OCI-LY3 (cell line): ENCODE measurements around the gene CEP78.

Experiments used
- H2AFZ ChIP-seq: fragments of 200-600, 300-600 bp; shearing (Covaris generic); 2 replicates; pipeline ENCODE4 v1.6.0; 2014; ENCODE audit warnings: antibody characterized with exemption, low read depth, low read length
- H3K27ac ChIP-seq: fragments of 200-600, 300-600 bp; sonication (generic); 2 replicates; pipeline ENCODE4 v1.5.1; 2014; ENCODE audit warnings: mild to moderate bottlenecking, low read length, moderate library complexity, mixed read lengths
- H3K27me3 ChIP-seq: fragments of 200-600, 300-600 bp; sonication (generic); 2 replicates; pipeline ENCODE4 v1.6.1; 2014; ENCODE audit warnings: low read depth, low read length, mixed read lengths
- H3K36me3 ChIP-seq: fragments of 200-600, 300-600 bp; sonication (generic); replicated peaks from 2 replicates; pipeline ENCODE3; 2014; ENCODE audit warnings: low read depth, low read length, mixed read lengths
- H3K4me1 ChIP-seq: fragments of 300-600, 200-600 bp; sonication (generic); 2 replicates; pipeline ENCODE4 v1.6.1; 2014; ENCODE audit warnings: low read length, mixed read lengths
- H3K4me2 ChIP-seq: fragments of 200-600, 300-600 bp; sonication (generic); 2 replicates; pipeline ENCODE4 v1.6.1; 2014; ENCODE audit warnings: low read length, mixed read lengths
- H3K4me3 ChIP-seq: fragments of 300-600, 200-600 bp; sonication (generic); 2 replicates; pipeline ENCODE4 v1.5.1; 2014; ENCODE audit warnings: antibody characterized with exemption, mild to moderate bottlenecking, low read length, moderate library complexity
- H3K79me2 ChIP-seq: fragments of 300-600, 200-600 bp; shearing (Covaris generic); 2 replicates; pipeline ENCODE4 v1.6.1; 2014; ENCODE audit warnings: mild to moderate bottlenecking, low read length, mixed read lengths
- H3K9ac ChIP-seq: fragments of 300-600, 200-600 bp; shearing (Covaris generic); 2 replicates; pipeline ENCODE4 v1.6.0; 2014; ENCODE audit warnings: mild to moderate bottlenecking, low read length, moderate library complexity
- H3K9me3 ChIP-seq: fragments of 200-600, 300-600 bp; shearing (Covaris generic); 2 replicates; pipeline ENCODE4 v1.6.1; 2014; ENCODE audit warnings: low read length, mixed read lengths; ENCODE audit not compliant: insufficient read depth
- H4K20me1 ChIP-seq: fragments of 200-600, 300-600 bp; sonication (generic); 2 replicates; pipeline ENCODE4 v1.6.1; 2016; ENCODE audit warnings: low read length, mixed read lengths; ENCODE audit not compliant: insufficient read depth
- EZH2phosphoT487 ChIP-seq: fragments of 200-600 bp; shearing (Covaris generic); IDR thresholded peaks from 2 replicates; pipeline ENCODE4 v1.6.1; 2018; ENCODE audit warnings: antibody characterized with exemption, mixed run types, low read depth
- TF ChIP-seq, protein P1 (sequence below): fragments of 200-600, 300-600 bp; sonication (generic); IDR thresholded peaks from 2 replicates; pipeline ENCODE4 v1.5.1; 2014; ENCODE audit warnings: antibody characterized with exemption, low read length, low read depth

The CEP78 gene

GRCh38 chr9:78288214-78288892 lies 52.5 kb downstream of the CEP78 start:
- Histone ChIP-seq H4K20me1 (no peaks in the 10 kb centered on the region), H3K4me3 (no peak overlapping the region), H3K9me3 (no peaks in the 10 kb centered on the region), H3K79me2 (no peaks in the 10 kb centered on the region), H3K27me3 (no peaks in the 10 kb centered on the region), H3K36me3 (no peaks in the 10 kb centered on the region), H3K4me2 (no peak overlapping the region), H2AFZ (no peak overlapping the region), H3K9ac (no peak overlapping the region), H3K27ac (no peak overlapping the region), H3K4me1 (no peaks in the 10 kb centered on the region)
- TF ChIP-seq, protein P1, sequence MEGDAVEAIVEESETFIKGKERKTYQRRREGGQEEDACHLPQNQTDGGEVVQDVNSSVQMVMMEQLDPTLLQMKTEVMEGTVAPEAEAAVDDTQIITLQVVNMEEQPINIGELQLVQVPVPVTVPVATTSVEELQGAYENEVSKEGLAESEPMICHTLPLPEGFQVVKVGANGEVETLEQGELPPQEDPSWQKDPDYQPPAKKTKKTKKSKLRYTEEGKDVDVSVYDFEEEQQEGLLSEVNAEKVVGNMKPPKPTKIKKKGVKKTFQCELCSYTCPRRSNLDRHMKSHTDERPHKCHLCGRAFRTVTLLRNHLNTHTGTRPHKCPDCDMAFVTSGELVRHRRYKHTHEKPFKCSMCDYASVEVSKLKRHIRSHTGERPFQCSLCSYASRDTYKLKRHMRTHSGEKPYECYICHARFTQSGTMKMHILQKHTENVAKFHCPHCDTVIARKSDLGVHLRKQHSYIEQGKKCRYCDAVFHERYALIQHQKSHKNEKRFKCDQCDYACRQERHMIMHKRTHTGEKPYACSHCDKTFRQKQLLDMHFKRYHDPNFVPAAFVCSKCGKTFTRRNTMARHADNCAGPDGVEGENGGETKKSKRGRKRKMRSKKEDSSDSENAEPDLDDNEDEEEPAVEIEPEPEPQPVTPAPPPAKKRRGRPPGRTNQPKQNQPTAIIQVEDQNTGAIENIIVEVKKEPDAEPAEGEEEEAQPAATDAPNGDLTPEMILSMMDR, result no peak
- no peak for TF ChIP-seq EZH2phosphoT487

GRCh38 chr9:78289474-78289873 lies 53.6 kb downstream of the CEP78 start:
- Histone ChIP-seq H3K4me1 (no peaks in the 10 kb centered on the region), H3K9me3 (no peaks in the 10 kb centered on the region), H3K36me3 (no peaks in the 10 kb centered on the region), H3K27ac (no peak overlapping the region), H2AFZ (no peak overlapping the region), H3K4me3 (no peak overlapping the region), H4K20me1 (no peaks in the 10 kb centered on the region), H3K27me3 (no peaks in the 10 kb centered on the region), H3K79me2 (no peaks in the 10 kb centered on the region), H3K9ac (no peak overlapping the region), H3K4me2 (no peak overlapping the region)
- TF ChIP-seq, protein P1, result no peak
- TF ChIP-seq EZH2phosphoT487, result no peak

DNA sequence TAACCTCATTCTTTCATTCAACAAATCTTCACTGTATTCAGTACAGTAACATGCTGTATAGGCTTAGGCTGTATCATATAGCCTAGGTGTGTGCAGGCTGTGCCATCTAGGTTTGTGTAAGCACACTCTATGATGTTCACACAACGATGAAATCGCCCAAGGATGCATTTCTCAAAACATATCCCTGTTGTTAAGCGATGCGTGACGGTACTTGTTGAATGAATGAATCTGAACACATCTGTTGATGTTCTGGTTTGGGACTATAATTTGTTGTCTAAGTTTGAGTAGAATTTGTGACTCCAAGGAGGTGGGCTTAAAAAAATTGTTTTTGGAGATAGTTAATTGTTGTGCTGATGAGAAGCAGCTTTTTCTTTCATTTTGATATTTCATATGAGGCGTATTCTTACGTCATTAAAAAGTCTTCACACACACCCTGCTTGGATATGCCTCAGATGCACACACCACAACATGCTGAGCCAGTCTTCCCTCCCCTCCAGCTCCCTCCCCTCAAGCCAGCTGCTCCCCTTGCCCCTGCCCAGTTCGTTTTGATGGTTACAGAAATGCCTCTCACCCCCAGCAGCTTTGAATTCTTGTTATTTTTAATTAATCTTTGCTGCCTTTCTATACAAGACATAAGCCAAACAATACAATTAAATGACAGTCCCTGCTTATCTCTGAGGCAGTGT lies 55.5 kb downstream of the CEP78 start:
- TF ChIP-seq EZH2phosphoT487, result no peak
- TF ChIP-seq, protein P1, result no peak
- Histone ChIP-seq H4K20me1 (no peaks in the 10 kb centered on the region), H3K9me3 (no peaks in the 10 kb centered on the region), H3K4me1 (peaks cover 4% of the 10 kb centered on the region), H3K9ac (no peak overlapping the region), H3K27me3 (no peaks in the 10 kb centered on the region), H3K4me3 (no peak overlapping the region), H3K36me3 (no peaks in the 10 kb centered on the region), H3K79me2 (no peaks in the 10 kb centered on the region), H3K4me2 (no peak overlapping the region), H2AFZ (no peak overlapping the region), H3K27ac (no peak overlapping the region)

DNA sequence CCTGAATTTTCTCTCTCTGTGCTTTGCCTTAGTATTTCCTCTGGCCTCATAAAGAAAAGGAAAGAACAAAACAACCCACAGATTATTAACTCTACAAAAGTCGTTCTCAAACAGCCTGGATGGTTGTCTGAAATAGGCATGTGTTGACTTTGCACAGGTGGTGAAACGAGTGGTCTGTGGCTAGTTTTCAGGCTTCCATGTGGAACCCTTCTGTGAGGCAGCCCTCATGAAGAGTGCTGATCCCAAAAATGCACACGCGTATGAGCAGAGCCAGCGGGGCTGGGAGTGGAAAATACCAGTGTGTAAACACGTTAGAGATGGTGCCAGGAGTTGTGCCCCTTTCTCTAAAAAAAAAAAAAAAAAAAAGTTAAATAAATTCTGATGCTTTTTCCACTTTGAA lies 56.2 kb downstream of the CEP78 start:
- H3K27me3 ChIP-seq, result no peaks in the 10 kb centered on the region
- no peak overlapping the region for H2AFZ ChIP-seq
- H3K27ac ChIP-seq, result no peak overlapping the region
- peaks cover under 1% of the 10 kb centered on the region; the same call in 1 of the 2 replicates for H3K79me2 ChIP-seq
- TF ChIP-seq EZH2phosphoT487, result no peak
- TF ChIP-seq, protein P1, result no peak
- H3K4me2 ChIP-seq, result no peak overlapping the region
- H3K9me3 ChIP-seq, result no peaks in the 10 kb centered on the region
- no peak overlapping the region for H3K9ac ChIP-seq
- peaks cover 6% of the 10 kb centered on the region for H3K4me1 ChIP-seq
- no peaks in the 10 kb centered on the region for H3K36me3 ChIP-seq
- H3K4me3 ChIP-seq, result no peak overlapping the region
- H4K20me1 ChIP-seq, result no peaks in the 10 kb centered on the region
